ENCODE results near the gene PHF1. TPM values are rescaled to one million over a fixed set of nuclear protein-coding genes. Genes with fewer than 3 reads are reported as not detected.

PHF1 gene
- total RNA-seq, 4 donors from 2014 or later, result 75.3 to 109 (median 88.5) TPM

GRCh38 chr6:33430334-33430733 is 19.5 kb downstream of the PHF1 start:
- Histone ChIP-seq H3K27me3 (no peaks in the 10 kb centered on the region), H3K36me3 (peaks cover 2 to 4% of the 10 kb centered on the region in 2 donors), H3K4me3 (replicated peaks in 1 of 3) (no peak overlapping the region), H3K27ac (no peak overlapping the region), H3K9me3 (no peaks in the 10 kb centered on the region), H3K4me1 (peaks cover 17 to 23% of the 10 kb centered on the region in 2 donors)
- TF ChIP-seq CTCF (IDR thresholded peaks at IDR 0.05), result no peak
- TF ChIP-seq POLR2A (IDR thresholded peaks at IDR 0.05), result no peak
- intact Hi-C loops (cut with DNase I), result no loop called here
- 65 to 77% methylated on average over 2 of the region's 2 CpGs for WGBS, 2 donors
- no peak for DNase-seq

GRCh38 chr6:33430991-33431879 is 20.4 kb downstream of the PHF1 start:
- Histone ChIP-seq H3K4me1 (peaks cover 17 to 23% of the 10 kb centered on the region in 2 donors), H3K36me3 (peaks cover 6 to 7% of the 10 kb centered on the region in 2 donors), H3K27me3 (no peaks in the 10 kb centered on the region), H3K9me3 (no peaks in the 10 kb centered on the region), H3K4me3 (replicated peaks in 1 of 3) (no peak overlapping the region), H3K27ac (no peak overlapping the region)
- peak; percentile 31 to 37 for DNase-seq
- 14 to 15% methylated on average over 12 of the region's 12 CpGs for WGBS, 2 donors
- intact Hi-C loops (cut with DNase I), result no loop called here
- TF ChIP-seq POLR2A (IDR thresholded peaks at IDR 0.05) (no peak), CTCF (IDR thresholded peaks at IDR 0.05) (no peak)

GRCh38 chr6:33431880-33432541 is 21.2 kb downstream of the PHF1 start:
- TF ChIP-seq CTCF (IDR thresholded peaks at IDR 0.05) (no peak), POLR2A (IDR thresholded peaks at IDR 0.05) (no peak)
- peaks cover 9 to 11% of the 10 kb centered on the region in 2 donors for H3K36me3 ChIP-seq
- H3K4me1 ChIP-seq, result peaks cover 12 to 16% of the 10 kb centered on the region in 2 donors
- DNase-seq, result no peak
- intact Hi-C loops (cut with DNase I), result no loop called here
- H3K27ac ChIP-seq, result no peak overlapping the region
- no peaks in the 10 kb centered on the region for H3K27me3 ChIP-seq
- 60 to 66% methylated on average over 10 of the region's 12 CpGs for WGBS, 2 donors
- H3K9me3 ChIP-seq, result no peaks in the 10 kb centered on the region
- H3K4me3 ChIP-seq (replicated peaks in 1 of 3), result no peak overlapping the region

- intact Hi-C loops (cut with DNase I), result no loop called here
- WGBS, 2 donors, result 85 to 88% methylated on average over 10 of the region's 10 CpGs
- Histone ChIP-seq H3K27ac (no peak overlapping the region), H3K4me1 (peaks cover 6 to 11% of the 10 kb centered on the region in 2 donors), H3K9me3 (no peaks in the 10 kb centered on the region), H3K36me3 (peaks cover 14 to 15% of the 10 kb centered on the region in 2 donors), H3K4me3 (replicated peaks in 1 of 3) (no peak overlapping the region), H3K27me3 (no peaks in the 10 kb centered on the region)
- no peak for DNase-seq
- TF ChIP-seq POLR2A (IDR thresholded peaks at IDR 0.05) (no peak), CTCF (IDR thresholded peaks at IDR 0.05) (no peak)
These were observed 21.7 kb downstream of the PHF1 start for GRCh38 chr6:33432546-33432945.
